NCI-H2196 treated with DMSO at 0.1 percent for 48 hours (cell line): ENCODE results near the gene NTN4.
"Not testable (repeated sequence)": the region's sequence is repeated elsewhere in the genome, so short reads cannot be mapped to it uniquely, and the experiment has no call there.

Experiments
- DNase-seq: peaks from one replicate; lab custom pipeline; 2025; ENCODE audit not compliant: unreplicated experiment; lab: John Stamatoyannopoulos, UW

The NTN4 gene

GRCh38 chr12:95671265-95671664 is 119.3 kb downstream of the NTN4 start:
- no peak for DNase-seq

GRCh38 chr12:95663525-95663924 is 127.0 kb downstream of the NTN4 start:
- DNase-seq: no peak

DNA sequence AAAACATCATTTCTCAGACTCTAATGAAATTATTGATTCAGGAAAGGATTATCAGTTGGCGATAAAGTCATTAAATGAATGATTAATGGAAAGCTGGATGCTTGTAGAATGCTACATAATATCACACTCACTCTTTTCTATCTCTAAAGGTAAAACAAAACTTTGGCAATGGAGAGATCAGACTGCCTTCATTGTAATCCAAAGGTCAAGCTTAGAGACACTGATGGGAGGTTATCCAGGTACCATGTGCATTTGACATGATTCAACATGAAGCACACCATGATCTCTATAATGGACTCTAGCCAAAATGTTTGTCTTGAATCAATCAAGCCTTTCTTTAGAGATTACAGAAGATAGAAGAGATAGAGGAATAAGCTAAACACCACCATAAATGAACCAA is 129.2 kb downstream of the NTN4 start:
- no peak for DNase-seq

GRCh38 chr12:95658386-95658785 is 132.2 kb downstream of the NTN4 start:
- DNase-seq: no peak

DNA sequence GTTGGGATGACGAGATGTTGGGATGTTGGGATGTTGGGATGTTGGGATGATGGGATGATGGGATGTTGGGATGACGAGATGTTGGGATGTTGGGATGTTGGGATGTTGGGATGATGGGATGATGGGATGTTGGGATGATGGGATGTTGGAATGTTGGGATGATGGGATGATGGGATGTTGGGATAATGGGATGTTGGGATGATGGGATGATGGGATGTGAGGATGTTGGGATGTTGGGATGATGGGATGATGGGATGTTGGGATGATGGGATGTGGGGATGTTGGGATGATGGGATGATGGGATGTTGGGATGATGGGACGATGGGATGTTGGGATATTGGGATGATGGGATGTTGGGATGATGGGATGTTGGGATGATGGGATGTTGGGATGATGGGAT is 135.9 kb downstream of the NTN4 start:
- not testable (repeated sequence) for DNase-seq

GRCh38 chr12:95653771-95654546 is 136.6 kb downstream of the NTN4 start:
- DNase-seq: no peak

DNA sequence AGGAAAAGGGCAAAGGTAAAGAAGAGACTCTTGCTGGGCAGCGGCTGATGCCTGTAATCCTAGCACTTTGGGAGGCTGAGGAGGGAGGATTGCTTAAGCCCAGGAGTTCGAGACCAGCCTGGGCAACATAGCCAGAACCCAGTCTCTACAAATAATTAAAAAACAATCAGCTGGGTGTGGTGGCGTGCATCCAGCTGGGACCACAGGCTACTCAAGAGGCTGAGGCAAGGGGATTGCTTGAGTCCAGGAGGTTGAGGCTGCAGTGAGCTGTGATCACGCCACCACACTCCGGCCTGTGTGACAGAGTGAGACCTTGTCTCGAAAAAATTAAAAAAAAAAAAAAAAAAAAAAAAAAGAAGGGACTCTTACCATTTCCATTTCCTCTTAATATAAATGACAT is 138.9 kb downstream of the NTN4 start:
- DNase-seq: no peak

DNA sequence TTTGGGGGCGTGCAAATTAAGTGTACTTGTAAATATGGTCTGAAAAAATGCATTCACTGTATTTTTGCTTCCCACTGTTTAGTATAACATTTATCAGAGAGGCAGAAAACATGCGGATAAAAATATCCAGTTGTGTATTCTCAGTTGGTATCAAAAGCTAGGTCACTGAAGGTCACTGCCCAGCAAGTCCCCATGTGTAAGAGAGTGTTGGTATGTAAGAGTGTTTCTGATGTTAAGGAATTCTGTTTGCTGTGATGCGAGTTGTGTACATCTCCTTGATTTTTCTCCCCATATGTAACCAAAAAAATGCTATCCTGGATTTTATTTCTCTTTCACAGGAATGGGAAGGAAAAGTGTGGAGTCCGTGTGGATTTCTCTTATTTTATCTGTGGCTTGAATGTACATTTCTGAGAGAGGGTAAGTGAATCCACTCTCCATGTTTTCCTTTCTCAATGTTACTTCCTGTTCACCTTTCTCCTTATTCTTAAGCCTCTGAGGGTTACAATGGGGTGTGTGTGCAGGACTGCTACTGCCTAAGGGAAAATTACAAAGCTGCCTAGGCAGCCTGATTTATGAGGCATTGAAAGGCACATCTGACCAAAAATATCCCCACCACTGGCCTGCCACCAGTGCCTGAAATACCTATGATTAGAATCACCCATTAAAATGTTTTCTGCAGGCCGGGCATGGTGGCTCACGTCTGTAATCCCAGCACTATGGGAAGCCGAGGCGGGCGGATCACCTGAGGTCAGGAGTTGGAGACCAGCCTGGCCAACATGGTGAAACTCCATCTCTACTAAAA is 141.4 kb downstream of the NTN4 start:
- DNase-seq: no peak

GRCh38 chr12:95646781-95647190 is 143.8 kb downstream of the NTN4 start:
- DNase-seq: no peak

DNA sequence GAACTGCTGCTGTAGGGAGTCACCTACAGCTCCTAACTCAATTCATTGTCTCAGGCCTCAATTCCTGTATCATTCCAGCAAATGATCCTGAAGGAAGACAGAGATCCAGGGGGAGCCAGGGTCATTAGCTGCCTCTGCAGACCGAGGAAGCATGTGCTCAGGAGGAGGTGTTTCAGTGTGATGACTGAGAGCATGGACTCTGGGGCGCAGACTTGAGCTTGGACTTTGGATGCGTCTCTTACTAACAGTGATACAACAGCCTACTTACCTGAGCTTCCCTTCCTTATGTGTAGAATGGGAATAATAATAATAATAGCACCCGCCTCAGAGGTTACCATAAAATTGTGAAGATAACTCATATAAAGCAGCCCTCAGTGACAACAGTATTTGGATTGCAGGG is 147.3 kb downstream of the NTN4 start:
- DNase-seq: no peak

DNA sequence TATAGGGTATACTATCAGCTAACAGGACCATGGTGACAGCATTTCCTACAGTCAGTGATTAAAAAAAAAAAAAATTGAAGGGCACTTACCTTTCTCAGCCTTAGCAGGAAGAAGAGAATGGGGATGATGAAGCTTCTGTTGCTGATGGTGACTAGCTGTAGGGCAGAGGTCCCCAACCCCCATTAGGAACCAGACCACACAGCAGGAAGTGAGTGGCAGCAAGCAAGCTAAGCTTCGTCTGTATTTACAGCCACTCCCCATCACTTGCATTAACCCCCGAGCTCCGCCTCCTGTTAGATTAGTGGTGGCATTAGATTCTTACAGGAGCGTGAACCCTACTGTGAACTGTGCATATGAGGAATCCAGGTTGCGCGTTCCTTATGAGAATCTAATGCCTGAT is 148.0 kb downstream of the NTN4 start:
- no peak for DNase-seq

GRCh38 chr12:95641299-95641952 is 149.1 kb downstream of the NTN4 start:
- DNase-seq: no peak

DNA sequence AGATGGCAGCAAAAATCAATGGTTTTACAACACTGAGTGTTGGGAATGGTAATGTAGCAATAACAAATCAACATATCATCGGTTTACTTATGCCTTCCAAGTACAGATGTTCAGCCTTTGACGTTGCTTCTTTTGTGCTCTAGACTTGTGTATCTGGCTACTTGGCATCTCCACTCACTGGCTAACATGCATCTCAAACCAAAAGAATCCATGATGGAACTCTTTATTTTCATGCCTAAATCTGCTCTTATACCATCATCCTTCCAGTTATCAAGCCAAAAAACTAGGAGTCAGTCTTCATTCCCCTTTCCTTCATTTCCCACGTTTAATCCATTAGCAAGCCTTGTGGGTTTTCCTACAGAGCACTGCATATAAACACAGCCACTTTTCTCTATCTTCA is 150.0 kb downstream of the NTN4 start:
- no peak for DNase-seq

- no peak for DNase-seq
Measured at GRCh38 chr12:95637471-95638155, 153.0 kb downstream of the NTN4 start.

DNA sequence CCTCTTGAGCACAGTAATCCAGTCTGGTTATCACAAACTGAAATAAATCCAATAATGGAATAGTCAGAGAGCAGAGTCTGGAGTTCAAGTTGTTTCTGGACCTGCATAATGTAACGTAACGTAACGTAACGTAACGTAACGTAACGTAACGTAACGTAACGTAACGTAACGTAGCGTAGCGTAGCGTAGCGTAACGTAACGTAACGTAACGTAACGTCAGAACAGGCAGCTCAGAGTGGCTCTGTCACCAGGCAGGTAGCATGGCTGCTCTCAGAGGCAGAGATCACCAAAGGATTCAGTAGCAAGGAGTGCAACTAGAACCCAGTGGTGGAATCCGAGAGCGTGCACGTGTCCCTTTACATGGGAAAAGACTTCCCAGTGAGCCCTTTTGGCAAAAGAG is 153.6 kb downstream of the NTN4 start:
- DNase-seq: no peak

DNA sequence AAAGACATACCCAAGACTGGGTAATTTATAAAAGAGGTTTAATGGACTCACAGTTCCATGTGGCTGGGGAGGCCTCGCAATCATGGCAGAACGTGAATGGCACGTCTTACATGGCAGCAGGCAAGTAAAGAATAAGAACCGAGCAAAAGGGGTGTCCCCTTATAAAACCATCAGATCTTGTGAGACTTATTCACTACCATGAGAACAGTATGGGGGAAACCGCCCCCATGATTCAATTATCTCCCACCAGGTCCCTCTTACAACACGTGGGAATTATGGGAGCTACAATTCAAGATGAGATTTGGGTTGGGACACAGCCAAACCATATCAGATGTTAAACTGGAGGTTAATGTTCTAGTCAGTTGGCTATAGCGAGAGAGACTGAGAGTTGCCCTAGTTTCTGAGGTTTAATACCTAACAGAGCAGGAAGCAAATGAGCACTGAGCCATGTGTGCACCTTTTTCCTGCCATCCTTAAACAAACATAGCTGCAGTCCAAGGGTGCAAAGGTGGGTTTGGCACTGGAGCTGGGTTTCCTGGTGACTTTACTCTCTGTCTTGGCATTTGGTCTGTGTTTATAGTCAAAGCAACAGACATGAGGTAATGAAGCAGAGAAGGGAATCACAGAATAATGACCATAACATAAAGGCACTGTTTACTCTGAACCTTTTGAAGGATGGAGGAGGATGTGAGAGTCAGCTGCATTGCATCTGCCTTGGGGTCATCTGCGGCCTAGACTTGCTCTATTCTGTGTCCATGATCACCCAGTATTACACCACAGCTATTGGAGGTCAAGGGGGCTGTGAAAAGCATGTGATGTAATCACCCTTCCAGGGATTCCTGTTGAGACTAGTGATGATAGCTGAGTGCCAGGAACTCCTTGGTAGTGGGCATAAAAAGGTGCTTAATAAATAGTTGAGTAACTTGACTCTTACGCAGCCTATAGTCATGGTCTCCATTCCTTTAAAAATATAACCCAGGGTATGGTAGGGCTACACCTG is 155.6 kb downstream of the NTN4 start:
- peak; percentile 19 for DNase-seq

GRCh38 chr12:95633732-95634465 is 156.7 kb downstream of the NTN4 start:
- no peak for DNase-seq

GRCh38 chr12:95633049-95633731 is 157.4 kb downstream of the NTN4 start:
- DNase-seq: no peak

- DNase-seq: no peak
Measured at GRCh38 chr12:95630496-95630895, 160.1 kb downstream of the NTN4 start.
